Liver (tissue), 9 donors: ENCODE data around the gene CBX2. TPM values are rescaled to one million over a fixed set of nuclear protein-coding genes. Genes with fewer than 3 reads are reported as not detected.

Experiments used
- DNase-seq: peaks from one replicate; pipeline ENCODE4 v3.0.0-alpha.2; 2017; ENCODE audit warnings: low spot score
- H3K27ac ChIP-seq, 2 donors: one replicate each; pipeline ENCODE4 v1.7.0; 2013; ENCODE audit warnings: inconsistent platforms in 2 of 2, low read length in 2 of 2, control low read depth in 1 of 2, low read depth in 1 of 2, mild to moderate bottlenecking in 1 of 2
- H3K27me3 ChIP-seq, 4 donors: one replicate each; pipeline versions ENCODE4 v1.6.1 to v1.7.0; 2013; ENCODE audit warnings: low read length in 3 of 4, inconsistent platforms in 1 of 4, mild to moderate bottlenecking in 1 of 4, moderate library complexity in 1 of 4; ENCODE audit not compliant: control insufficient read depth in 4 of 4, insufficient read depth in 4 of 4
- H3K36me3 ChIP-seq, 4 donors: one replicate each; pipeline versions ENCODE4 v1.6.1 to v1.7.0; 2013; ENCODE audit warnings: low read length in 3 of 4, mild to moderate bottlenecking in 3 of 4, low read depth in 1 of 4, moderate library complexity in 1 of 4; ENCODE audit not compliant: control insufficient read depth in 4 of 4, insufficient read depth in 3 of 4
- H3K4me1 ChIP-seq, 4 donors: one replicate each; pipeline versions ENCODE4 v1.6.1 to v1.7.0; 2013; ENCODE audit warnings: low read length in 3 of 4, mild to moderate bottlenecking in 3 of 4, moderate library complexity in 1 of 4; ENCODE audit not compliant: control insufficient read depth in 4 of 4, insufficient read depth in 4 of 4
- H3K4me3 ChIP-seq, 3 donors: one replicate each; pipeline versions ENCODE4 v1.6.1 to v1.7.0; 2013; ENCODE audit warnings: low read length in 3 of 3, control low read depth in 1 of 3, low read depth in 1 of 3, mild to moderate bottlenecking in 1 of 3
- H3K9ac ChIP-seq, 2 donors: one replicate each; pipeline ENCODE4 v1.7.0; 2013; ENCODE audit warnings: low read length in 2 of 2, mild to moderate bottlenecking in 2 of 2, moderate library complexity in 2 of 2, control low read depth in 1 of 2, low read depth in 1 of 2
- H3K9me3 ChIP-seq, 4 donors: one replicate each; pipeline versions ENCODE4 v1.6.1 to v1.7.0; 2013; ENCODE audit warnings: low read length in 3 of 4; ENCODE audit not compliant: control insufficient read depth in 4 of 4
- EGR1 ChIP-seq, 2 donors: IDR thresholded peaks; 2 replicates each; pipeline ENCODE4 v1.6.1; 2016 to 2018; ENCODE audit warnings: antibody characterized with exemption in 2 of 2, low read depth in 2 of 2
- FOXA1 ChIP-seq: IDR thresholded peaks from 2 replicates; pipeline ENCODE4 v1.6.1; 2016; ENCODE audit warnings: antibody characterized with exemption
- GABPA ChIP-seq, 2 donors: IDR thresholded peaks in 1 of 2; conservative IDR thresholded peaks in 1 of 2; 2 replicates each; pipeline ENCODE4 v1.6.1; 2016; ENCODE audit warnings: antibody characterized with exemption in 2 of 2, mild to moderate bottlenecking in 1 of 2, moderate library complexity in 1 of 2
- HNF4G ChIP-seq: IDR thresholded peaks from 2 replicates; pipeline ENCODE4 v1.6.1; 2016; ENCODE audit warnings: antibody characterized with exemption
- MAX ChIP-seq: IDR thresholded peaks from 2 replicates; pipeline ENCODE4 v1.6.1; 2016; ENCODE audit warnings: antibody characterized with exemption
- RAD21 ChIP-seq, 2 donors: IDR thresholded peaks; 2 replicates each; pipeline ENCODE4 v1.6.1; 2016; ENCODE audit warnings: antibody characterized with exemption in 2 of 2, mild to moderate bottlenecking in 2 of 2
- REST ChIP-seq: IDR thresholded peaks from 2 replicates; pipeline ENCODE4 v1.6.1; 2016; ENCODE audit warnings: antibody characterized with exemption, mild to moderate bottlenecking
- SP1 ChIP-seq: IDR thresholded peaks from 2 replicates; pipeline ENCODE4 v1.6.1; 2018; ENCODE audit warnings: antibody characterized with exemption, mild to moderate bottlenecking
- TAF1 ChIP-seq: conservative IDR thresholded peaks from 2 replicates; pipeline ENCODE4 v1.6.1; 2016; ENCODE audit warnings: antibody characterized with exemption, mild to moderate bottlenecking
- YY1 ChIP-seq: IDR thresholded peaks from 2 replicates; pipeline ENCODE4 v1.6.1; 2016; ENCODE audit warnings: antibody characterized with exemption, mild to moderate bottlenecking
- WGBS: extraction: QIAGEN DNeasy Blood & Tissue Kit; methylation state at CpG from one replicate; pipeline ENCODE4 v1.1.7; 2013; 5-methylcytosine and 5-hydroxymethylcytosine counted together
- polyA plus RNA-seq, 2 donors: library from polyadenylated mRNA; stranded (reverse) in 1 of 2; unstranded in 1 of 2; fragments of 200-250 nt in 1 of 2; fragments of >200 nt in 1 of 2; fragmentation: Nextera tagmentation in 1 of 2; extraction: Ambion mirVana in 1 of 2; gene quantifications; one replicate each; pipeline versions ENCODE4 v1.2.1 to v1.2.3, GENCODE V29; 2013 to 2015
- total RNA-seq, 2 donors: library from RNA; depleted of rRNA; stranded (reverse); fragments of >200 nt; gene quantifications; one replicate each; pipeline ENCODE4 v1.2.3, GENCODE V29; 2014
- TF ChIP-seq, protein P1 (sequence below): fragments of 150-350 bp; IDR thresholded peaks from 2 replicates; pipeline ENCODE4 v1.5.1; 2017; ENCODE audit warnings: improper control_type of control experiment, low read depth, low read length; ENCODE audit not compliant: missing input control
- TF ChIP-seq, protein P2 (sequence below): IDR thresholded peaks from 2 replicates; pipeline ENCODE4 v1.6.1; 2016; ENCODE audit warnings: antibody characterized with exemption
- donor health status: healthy.
- donor health status: healthy.
- donor health status: healthy.
- donor health status: healthy.
- donor health status: healthy.

CBX2 gene
- total and polyA plus RNA-seq, 4 donors: 0.33 to 2.4 (median 0.53) TPM

- TF ChIP-seq REST (no peak), RAD21 (IDR thresholded peaks at IDR 0.05) (no peak), FOXA1 (no peak), YY1 (no peak), EGR1 (IDR thresholded peaks at IDR 0.05; ENCODE audit: low read depth in 2 of 2) (no peak)
These were observed 27.1 kb upstream of the CBX2 start (continued) for GRCh38 chr17:79750650-79751545.

DNA sequence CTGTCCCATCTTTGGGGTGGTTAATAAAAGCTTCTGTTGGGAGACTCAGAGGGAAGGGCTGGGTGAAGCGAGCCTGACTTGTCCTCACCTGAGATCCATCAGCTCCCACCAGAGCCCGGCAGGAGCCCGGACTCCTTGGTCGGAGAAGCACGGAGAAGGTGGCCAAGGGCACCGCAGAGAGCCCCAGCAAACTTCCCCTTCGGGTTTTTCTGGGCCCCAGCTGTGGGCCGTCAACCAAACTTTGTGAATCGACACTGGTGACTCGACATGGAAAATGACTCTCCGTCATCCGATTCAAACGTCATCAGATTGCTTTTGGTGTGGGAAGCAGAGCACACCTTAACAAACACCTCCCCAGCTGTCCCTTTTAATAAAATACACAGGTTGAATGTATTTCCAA lies 25.8 kb upstream of the CBX2 start:
- Histone ChIP-seq H3K4me3 (no peak overlapping the region), H3K9ac (no peak overlapping the region), H3K27ac (no peak overlapping the region), H3K9me3 (no peaks in the 10 kb centered on the region), H3K4me1 (peaks cover 0 to 4% (median 2%) of the 10 kb centered on the region in 4 donors), H3K36me3 (peaks cover 0 to 1% (median 0%) of the 10 kb centered on the region in 4 donors), H3K27me3 (peaks cover 0 to 8% (median 2%) of the 10 kb centered on the region in 4 donors)
- no peak for DNase-seq
- TF ChIP-seq YY1 (no peak), GABPA (IDR thresholded peaks at IDR 0.05 in 1 of 2, conservative IDR thresholded peaks at IDR 0.05 in 1 of 2) (no peak), FOXA1 (no peak), RAD21 (IDR thresholded peaks at IDR 0.05) (no peak), SP1 (no peak)
- TF ChIP-seq, protein P1, sequence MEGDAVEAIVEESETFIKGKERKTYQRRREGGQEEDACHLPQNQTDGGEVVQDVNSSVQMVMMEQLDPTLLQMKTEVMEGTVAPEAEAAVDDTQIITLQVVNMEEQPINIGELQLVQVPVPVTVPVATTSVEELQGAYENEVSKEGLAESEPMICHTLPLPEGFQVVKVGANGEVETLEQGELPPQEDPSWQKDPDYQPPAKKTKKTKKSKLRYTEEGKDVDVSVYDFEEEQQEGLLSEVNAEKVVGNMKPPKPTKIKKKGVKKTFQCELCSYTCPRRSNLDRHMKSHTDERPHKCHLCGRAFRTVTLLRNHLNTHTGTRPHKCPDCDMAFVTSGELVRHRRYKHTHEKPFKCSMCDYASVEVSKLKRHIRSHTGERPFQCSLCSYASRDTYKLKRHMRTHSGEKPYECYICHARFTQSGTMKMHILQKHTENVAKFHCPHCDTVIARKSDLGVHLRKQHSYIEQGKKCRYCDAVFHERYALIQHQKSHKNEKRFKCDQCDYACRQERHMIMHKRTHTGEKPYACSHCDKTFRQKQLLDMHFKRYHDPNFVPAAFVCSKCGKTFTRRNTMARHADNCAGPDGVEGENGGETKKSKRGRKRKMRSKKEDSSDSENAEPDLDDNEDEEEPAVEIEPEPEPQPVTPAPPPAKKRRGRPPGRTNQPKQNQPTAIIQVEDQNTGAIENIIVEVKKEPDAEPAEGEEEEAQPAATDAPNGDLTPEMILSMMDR: no peak
- TF ChIP-seq, protein P2, sequence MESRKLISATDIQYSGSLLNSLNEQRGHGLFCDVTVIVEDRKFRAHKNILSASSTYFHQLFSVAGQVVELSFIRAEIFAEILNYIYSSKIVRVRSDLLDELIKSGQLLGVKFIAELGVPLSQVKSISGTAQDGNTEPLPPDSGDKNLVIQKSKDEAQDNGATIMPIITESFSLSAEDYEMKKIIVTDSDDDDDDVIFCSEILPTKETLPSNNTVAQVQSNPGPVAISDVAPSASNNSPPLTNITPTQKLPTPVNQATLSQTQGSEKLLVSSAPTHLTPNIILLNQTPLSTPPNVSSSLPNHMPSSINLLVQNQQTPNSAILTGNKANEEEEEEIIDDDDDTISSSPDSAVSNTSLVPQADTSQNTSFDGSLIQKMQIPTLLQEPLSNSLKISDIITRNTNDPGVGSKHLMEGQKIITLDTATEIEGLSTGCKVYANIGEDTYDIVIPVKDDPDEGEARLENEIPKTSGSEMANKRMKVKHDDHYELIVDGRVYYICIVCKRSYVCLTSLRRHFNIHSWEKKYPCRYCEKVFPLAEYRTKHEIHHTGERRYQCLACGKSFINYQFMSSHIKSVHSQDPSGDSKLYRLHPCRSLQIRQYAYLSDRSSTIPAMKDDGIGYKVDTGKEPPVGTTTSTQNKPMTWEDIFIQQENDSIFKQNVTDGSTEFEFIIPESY: no peak
- WGBS: 67% methylated on average over 13 of the region's 13 CpGs

DNA sequence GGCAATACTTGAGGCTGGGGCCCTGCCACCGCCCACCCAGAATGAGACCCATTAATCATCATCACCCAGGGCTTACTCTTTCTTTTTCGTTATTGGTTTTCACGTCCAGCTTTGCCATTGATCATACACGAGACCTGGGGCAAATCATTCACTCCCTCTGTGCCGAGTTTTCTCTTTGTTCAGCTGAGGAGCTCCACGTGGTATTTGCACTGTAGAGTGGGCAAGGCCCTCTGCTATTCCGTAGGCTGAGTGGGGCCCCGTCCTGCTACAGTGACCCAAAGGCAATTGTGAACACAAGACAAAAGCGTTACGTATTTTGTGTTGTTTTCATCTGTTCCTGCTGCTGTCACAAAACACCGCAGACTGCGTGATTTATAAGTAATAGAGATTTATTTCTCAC lies 23.6 kb upstream of the CBX2 start:
- no peaks in the 10 kb centered on the region for H3K36me3 ChIP-seq
- H3K27me3 ChIP-seq: peaks cover 0 to 5% (median 0%) of the 10 kb centered on the region in 4 donors
- H3K4me1 ChIP-seq: no peaks in the 10 kb centered on the region
- no peaks in the 10 kb centered on the region for H3K9me3 ChIP-seq
- H3K4me3 ChIP-seq: no peak overlapping the region
- WGBS: 63% methylated on average over 12 of the region's 12 CpGs
- no peak overlapping the region for H3K27ac ChIP-seq
- TF ChIP-seq HNF4G: no peak
- no peak for TF ChIP-seq FOXA1
- no peak for TF ChIP-seq GABPA (IDR thresholded peaks at IDR 0.05 in 1 of 2, conservative IDR thresholded peaks at IDR 0.05 in 1 of 2)
- no peak for TF ChIP-seq EGR1 (IDR thresholded peaks at IDR 0.05; ENCODE audit: low read depth in 2 of 2)
- no peak for TF ChIP-seq YY1
- TF ChIP-seq, protein P1: no peak
- TF ChIP-seq, protein P2: no peak
- no peak for TF ChIP-seq SP1
- TF ChIP-seq TAF1: no peak
- no peak for TF ChIP-seq RAD21 (IDR thresholded peaks at IDR 0.05)
- no peak for TF ChIP-seq MAX
- DNase-seq: no peak
- no peak overlapping the region for H3K9ac ChIP-seq
